Breast epithelium (tissue), 3 donors: ENCODE results near the gene ANKS1A.
"Not testable (repeated sequence)": the region's sequence is repeated elsewhere in the genome, so short reads cannot be mapped to it uniquely, and the experiment has no call there.

Source experiments
- CTCF ChIP-seq, 3 donors: fragments of 450-650 bp; IDR thresholded peaks; one replicate each; pipeline ENCODE4 v1.5.1; 2016 to 2017; ENCODE audit warnings: antibody characterized with exemption in 3 of 3, mild to moderate bottlenecking in 3 of 3, moderate library complexity in 3 of 3
- POLR2A ChIP-seq: fragments of 450-650 bp; IDR thresholded peaks from one replicate; pipeline ENCODE4 v1.6.1; 2016; ENCODE audit warnings: antibody characterized with exemption, mild to moderate bottlenecking, moderate library complexity

GRCh38 chr6:34999962-35000361, 110.9 kb downstream of the ANKS1A start:
- TF ChIP-seq CTCF (IDR thresholded peaks at IDR 0.05); POLR2A: not testable (repeated sequence)
